Astrocyte (in vitro differentiated cells and primary cell): ENCODE data around the gene ZNF808. TPM values are rescaled to one million over a fixed set of nuclear protein-coding genes. Genes with fewer than 3 reads are reported as not detected.
A peak's percentile ranks its signal among the peaks of the same experiment; 100 is the strongest.
"Not testable (repeated sequence)": the region's sequence is repeated elsewhere in the genome, so short reads cannot be mapped to it uniquely, and the experiment has no call there.

Experiments used
- DNase-seq: peaks from one replicate; pipeline ENCODE4 v3.0.0-alpha.2; 2010; ENCODE audit warnings: low read depth
- FAIRE-seq: peaks from 2 replicates; lab custom pipeline; 2011; peaks lifted over from hg19 to GRCh38; lab: Jason Lieb, UNC
- H2AFZ ChIP-seq: 2 replicates; pipeline ENCODE4 v1.6.0; 2012; ENCODE audit warnings: low read depth, low read length, inconsistent platforms
- H3K27ac ChIP-seq: 2 replicates; pipeline ENCODE4 v1.5.1; 2011; ENCODE audit warnings: low read depth, low read length, inconsistent platforms
- H3K27me3 ChIP-seq: 2 replicates; pipeline ENCODE4 v1.6.0; 2011; ENCODE audit warnings: low read length, inconsistent platforms; ENCODE audit not compliant: insufficient read depth
- H3K36me3 ChIP-seq: 2 replicates; pipeline ENCODE4 v1.5.1; 2011; ENCODE audit warnings: low read length, inconsistent platforms; ENCODE audit not compliant: insufficient read depth
- H3K4me1 ChIP-seq: 2 replicates; pipeline ENCODE4 v1.5.1; 2011; ENCODE audit warnings: low read length, inconsistent platforms; ENCODE audit not compliant: insufficient read depth
- H3K4me2 ChIP-seq: 2 replicates; pipeline ENCODE4 v1.6.0; 2012; ENCODE audit warnings: low read length, inconsistent platforms
- H3K4me3 ChIP-seq: 2 replicates; pipeline ENCODE4 v1.5.1; 2011; ENCODE audit warnings: low read depth, mild to moderate bottlenecking, low read length, inconsistent platforms; ENCODE audit not compliant: insufficient read depth
- H3K79me2 ChIP-seq: 2 replicates; pipeline ENCODE4 v1.6.0; 2012; ENCODE audit warnings: mild to moderate bottlenecking, low read length, inconsistent platforms; ENCODE audit not compliant: insufficient read depth
- H3K9ac ChIP-seq: 2 replicates; pipeline ENCODE4 v1.6.0; 2012; ENCODE audit warnings: mild to moderate bottlenecking, low read length, inconsistent platforms
- H3K9me3 ChIP-seq: 2 replicates; pipeline ENCODE4 v1.5.1; 2012; ENCODE audit warnings: low read depth, mild to moderate bottlenecking, low read length, inconsistent platforms; ENCODE audit not compliant: insufficient read depth
- H4K20me1 ChIP-seq: 2 replicates; pipeline ENCODE4 v1.6.0; 2012; ENCODE audit warnings: low read length, inconsistent platforms; ENCODE audit not compliant: insufficient read depth
- H3K27ac Mint-ChIP-seq: one replicate; pipeline ENCODE4 v1.8.0; 2021; ENCODE audit warnings: mild to moderate bottlenecking, mixed read lengths; ENCODE audit not compliant: unreplicated experiment
- H3K27me3 Mint-ChIP-seq: one replicate; pipeline ENCODE4 v1.8.0; 2021; ENCODE audit warnings: low read depth, mixed read lengths; ENCODE audit not compliant: unreplicated experiment
- H3K36me3 Mint-ChIP-seq: one replicate; pipeline ENCODE4 v1.8.0; 2021; ENCODE audit warnings: low read depth, mixed read lengths; ENCODE audit not compliant: unreplicated experiment
- H3K4me1 Mint-ChIP-seq: one replicate; pipeline ENCODE4 v1.8.0; 2021; ENCODE audit warnings: low read depth, mixed read lengths; ENCODE audit not compliant: unreplicated experiment
- H3K4me3 Mint-ChIP-seq: one replicate; pipeline ENCODE4 v1.8.0; 2021; ENCODE audit warnings: mild to moderate bottlenecking, moderate library complexity, mixed read lengths; ENCODE audit not compliant: unreplicated experiment
- H3K9me3 Mint-ChIP-seq: one replicate; pipeline ENCODE4 v1.8.0; 2021; ENCODE audit warnings: mild to moderate bottlenecking, mixed read lengths; ENCODE audit not compliant: unreplicated experiment
- EZH2 ChIP-seq: IDR thresholded peaks from 2 replicates; pipeline ENCODE4 v1.6.1; 2012; ENCODE audit warnings: mild to moderate bottlenecking, low read length, inconsistent platforms; ENCODE audit not compliant: insufficient read depth
- total RNA-seq: library from RNA; stranded (reverse); gene quantifications from 2 replicates; pipeline ENCODE4 v1.2.1, GENCODE V29; 2021
- TF ChIP-seq, protein P1 (sequence below): IDR thresholded peaks from 2 replicates; pipeline ENCODE4 v1.5.1; 2011; ENCODE audit warnings: low read depth, mild to moderate bottlenecking, inconsistent platforms, low read length, moderate library complexity; ENCODE audit not compliant: insufficient read depth

Gene ZNF808
- total RNA-seq, 1 donor from 2014 or later, result 18.0 TPM

DNA sequence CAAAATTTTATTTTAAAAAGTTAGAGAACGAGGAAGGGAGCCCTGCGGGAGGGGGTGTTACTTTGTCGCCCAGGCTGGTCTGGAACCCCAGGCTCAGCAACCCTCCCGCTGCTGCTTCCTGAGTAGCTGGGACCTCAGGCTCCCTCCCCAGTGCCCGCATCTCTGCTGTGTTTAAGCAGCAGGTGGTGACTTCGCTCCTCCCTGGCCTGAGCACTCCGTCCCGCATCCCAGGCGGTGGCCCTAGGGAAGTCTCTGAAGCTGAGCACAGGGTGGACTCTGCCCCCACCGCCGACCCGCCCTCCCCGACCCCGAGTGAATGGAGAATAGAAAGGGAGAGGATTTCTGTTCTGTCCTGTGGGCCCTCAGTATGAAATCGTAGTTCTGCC, 73.2 kb downstream of the ZNF808 start:
- Histone ChIP-seq H2AFZ (peak overlapping the region; percentile 89), H3K9ac (peak overlapping the region; percentile 59)
- H3K27me3 Mint-ChIP-seq, result no peaks in the 10 kb centered on the region

GRCh38 chr19:52601025-52601973, 73.8 kb downstream of the ZNF808 start:
- peak overlapping the region; percentile 78 for H3K4me3 ChIP-seq
- peak; percentile 80 for DNase-seq
- H2AFZ ChIP-seq, result peak overlapping the region; percentile 89
- no peak for TF ChIP-seq EZH2
- H3K27me3 ChIP-seq, result no peaks in the 10 kb centered on the region
- H3K9me3 ChIP-seq, result peaks cover 8% of the 10 kb centered on the region
- Mint-ChIP-seq H3K36me3 (peaks cover 28% of the 10 kb centered on the region), H3K4me1 (peaks cover 7% of the 10 kb centered on the region), H3K27me3 (no peaks in the 10 kb centered on the region), H3K27ac (peak overlapping the region; percentile 26), H3K9me3 (peaks cover 19% of the 10 kb centered on the region), H3K4me3 (peak overlapping the region; percentile 90)
- H3K27ac ChIP-seq, result no peak overlapping the region
- no peak for FAIRE-seq
- H4K20me1 ChIP-seq, result no peaks in the 10 kb centered on the region
- peak overlapping the region; percentile 72 for H3K9ac ChIP-seq
- H3K36me3 ChIP-seq, result peaks cover 6% of the 10 kb centered on the region
- H3K79me2 ChIP-seq, result no peaks in the 10 kb centered on the region
- H3K4me2 ChIP-seq, result peak overlapping the region; percentile 96
- no peaks in the 10 kb centered on the region for H3K4me1 ChIP-seq

More for the DNA sequence above, 73.2 kb downstream of the ZNF808 start:
- Histone ChIP-seq H3K4me1 (no peaks in the 10 kb centered on the region), H3K27ac (no peak overlapping the region), H3K27me3 (no peaks in the 10 kb centered on the region), H3K36me3 (peaks cover 6% of the 10 kb centered on the region), H3K4me2 (peak overlapping the region; percentile 96), H4K20me1 (no peaks in the 10 kb centered on the region), H3K79me2 (no peaks in the 10 kb centered on the region), H3K4me3 (peak overlapping the region; percentile 78), H3K9me3 (peaks cover 8% of the 10 kb centered on the region)
- H3K27ac Mint-ChIP-seq, result no peak overlapping the region
- TF ChIP-seq, protein P1, sequence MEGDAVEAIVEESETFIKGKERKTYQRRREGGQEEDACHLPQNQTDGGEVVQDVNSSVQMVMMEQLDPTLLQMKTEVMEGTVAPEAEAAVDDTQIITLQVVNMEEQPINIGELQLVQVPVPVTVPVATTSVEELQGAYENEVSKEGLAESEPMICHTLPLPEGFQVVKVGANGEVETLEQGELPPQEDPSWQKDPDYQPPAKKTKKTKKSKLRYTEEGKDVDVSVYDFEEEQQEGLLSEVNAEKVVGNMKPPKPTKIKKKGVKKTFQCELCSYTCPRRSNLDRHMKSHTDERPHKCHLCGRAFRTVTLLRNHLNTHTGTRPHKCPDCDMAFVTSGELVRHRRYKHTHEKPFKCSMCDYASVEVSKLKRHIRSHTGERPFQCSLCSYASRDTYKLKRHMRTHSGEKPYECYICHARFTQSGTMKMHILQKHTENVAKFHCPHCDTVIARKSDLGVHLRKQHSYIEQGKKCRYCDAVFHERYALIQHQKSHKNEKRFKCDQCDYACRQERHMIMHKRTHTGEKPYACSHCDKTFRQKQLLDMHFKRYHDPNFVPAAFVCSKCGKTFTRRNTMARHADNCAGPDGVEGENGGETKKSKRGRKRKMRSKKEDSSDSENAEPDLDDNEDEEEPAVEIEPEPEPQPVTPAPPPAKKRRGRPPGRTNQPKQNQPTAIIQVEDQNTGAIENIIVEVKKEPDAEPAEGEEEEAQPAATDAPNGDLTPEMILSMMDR, result no peak
- no peak for TF ChIP-seq EZH2
- peaks cover 33% of the 10 kb centered on the region for H3K36me3 Mint-ChIP-seq
- FAIRE-seq (no peak), DNase-seq (no peak)
- peaks cover 23% of the 10 kb centered on the region for H3K9me3 Mint-ChIP-seq
- H3K4me1 Mint-ChIP-seq, result peaks cover 7% of the 10 kb centered on the region
- peak overlapping the region; percentile 90 for H3K4me3 Mint-ChIP-seq

DNA sequence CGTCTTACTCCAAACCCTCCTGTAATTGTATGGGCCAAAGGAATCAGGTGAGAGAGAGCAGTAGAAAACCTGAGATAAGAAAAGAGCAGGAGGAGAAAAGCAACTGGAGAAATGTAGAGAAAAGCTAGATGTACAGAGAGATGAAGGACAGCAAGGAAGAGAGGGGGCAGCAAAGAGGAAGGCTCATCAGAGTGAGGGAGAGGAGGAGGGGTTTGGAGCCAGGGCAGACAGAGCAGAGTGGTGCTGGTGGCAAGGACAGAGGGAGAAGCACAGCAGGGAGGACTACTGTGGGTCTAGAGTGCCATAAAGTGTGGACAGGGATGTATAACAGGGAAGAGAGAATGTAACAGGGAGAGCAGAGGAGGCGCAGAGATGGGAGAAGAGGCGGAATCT, 74.5 kb downstream of the ZNF808 start:
- H3K4me1 Mint-ChIP-seq, H4K20me1 ChIP-seq, H3K27me3 ChIP-seq, H3K4me1 ChIP-seq, H3K9me3 ChIP-seq, FAIRE-seq, DNase-seq, H3K27ac ChIP-seq, H3K36me3 ChIP-seq, H3K79me2 ChIP-seq, H3K27me3 Mint-ChIP-seq: not testable (repeated sequence)
- H3K9me3 Mint-ChIP-seq, result peaks cover 14% of the 10 kb centered on the region
- H3K27ac Mint-ChIP-seq, result peak overlapping the region; percentile 3
- H2AFZ ChIP-seq, result peak overlapping the region; percentile 89
- H3K36me3 Mint-ChIP-seq, result peaks cover 26% of the 10 kb centered on the region
- H3K4me2 ChIP-seq, result peak overlapping the region; percentile 96
- H3K4me3 ChIP-seq, result peak overlapping the region; percentile 78
- H3K9ac ChIP-seq, result peak overlapping the region; percentile 72
- H3K4me3 Mint-ChIP-seq, result peak overlapping the region; percentile 90
